GM18507 (cell line): ENCODE measurements around the gene KSR1.
A peak's percentile ranks its signal among the peaks of the same experiment; 100 is the strongest.
"Not testable (repeated sequence)": the region's sequence is repeated elsewhere in the genome, so short reads cannot be mapped to it uniquely, and the experiment has no call there.

Source experiments
- DNase-seq: peaks from one replicate; pipeline ENCODE4 v3.0.0; 2011; ENCODE audit warnings: low read depth; ENCODE audit not compliant: insufficient read length; ENCODE audit errors: extremely low spot score
- FAIRE-seq: peaks from 2 replicates; lab custom pipeline; 2011; peaks lifted over from hg19 to GRCh38; lab: Jason Lieb, UNC

The KSR1 gene

GRCh38 chr17:27485716-27486495 is 29.7 kb downstream of the KSR1 start:
- FAIRE-seq (no peak), DNase-seq (no peak)

GRCh38 chr17:27486741-27487140 is 30.5 kb downstream of the KSR1 start:
- FAIRE-seq = no peak
- no peak for DNase-seq

GRCh38 chr17:27488231-27488630 is 32.0 kb downstream of the KSR1 start:
- FAIRE-seq (no peak), DNase-seq (no peak)

- no peak for FAIRE-seq
- DNase-seq = no peak
These were observed 32.9 kb downstream of the KSR1 start for GRCh38 chr17:27489045-27489715.

- DNase-seq (no peak), FAIRE-seq (no peak)
These were observed 34.1 kb downstream of the KSR1 start for GRCh38 chr17:27490391-27490790.

- FAIRE-seq = no peak
- DNase-seq = no peak
These were observed 35.5 kb downstream of the KSR1 start for GRCh38 chr17:27491713-27492190.

GRCh38 chr17:27492470-27492869 is 36.2 kb downstream of the KSR1 start:
- FAIRE-seq = no peak
- no peak for DNase-seq

GRCh38 chr17:27493088-27493487 is 36.8 kb downstream of the KSR1 start:
- DNase-seq (no peak), FAIRE-seq (no peak)

- DNase-seq (no peak), FAIRE-seq (no peak)
These were observed 38.2 kb downstream of the KSR1 start for GRCh38 chr17:27494192-27495091.

- FAIRE-seq (peak; percentile 69), DNase-seq (no peak)
These were observed 39.2 kb downstream of the KSR1 start for GRCh38 chr17:27495460-27495859.

GRCh38 chr17:27496005-27496404 is 39.8 kb downstream of the KSR1 start:
- no peak for FAIRE-seq
- no peak for DNase-seq

GRCh38 chr17:27496437-27496943 is 40.2 kb downstream of the KSR1 start:
- DNase-seq (no peak), FAIRE-seq (peak; percentile 81)

- FAIRE-seq = peak; percentile 33
- DNase-seq = no peak
These were observed 40.7 kb downstream of the KSR1 start for GRCh38 chr17:27496971-27497370.

- DNase-seq (no peak), FAIRE-seq (no peak)
These were observed 41.4 kb downstream of the KSR1 start for GRCh38 chr17:27497696-27498095.

- no peak for FAIRE-seq
- DNase-seq = no peak
These were observed 42.5 kb downstream of the KSR1 start for GRCh38 chr17:27498615-27499309.

GRCh38 chr17:27499451-27500265 is 43.4 kb downstream of the KSR1 start:
- no peak for DNase-seq
- FAIRE-seq = no peak

GRCh38 chr17:27501338-27501737 is 45.1 kb downstream of the KSR1 start:
- not testable (repeated sequence) for FAIRE-seq

GRCh38 chr17:27502526-27503324 is 46.5 kb downstream of the KSR1 start:
- no peak for DNase-seq
- FAIRE-seq = no peak

More at GRCh38 chr17:27501338-27501737, 45.1 kb downstream of the KSR1 start:
- DNase-seq = not testable (repeated sequence)
